PC-9 (cell line): Measurements from ENCODE around the gene ADAD1. TPM values are rescaled to one million over a fixed set of nuclear protein-coding genes. Genes with fewer than 3 reads are reported as not detected.

ENCODE experiments used
- BruUV-seq: library from RNA; stranded (reverse); fragments of 400-500 nt; replicated peaks from 2 replicates; lab custom pipeline; 2021; lab: Mats Ljungman, UMichigan
- CTCF ChIA-PET: fragments of 300-600 bp; sonication (Branson Sonifier 250); formaldehyde crosslinking; loops from one replicate; lab custom pipeline; 2022; ENCODE audit warnings: antibody characterized with exemption; lab: Charles Lee
- POLR2A ChIA-PET: fragments of 300-600 bp; sonication (Branson Sonifier 250); formaldehyde crosslinking; loops from one replicate; lab custom pipeline; 2022; ENCODE audit warnings: antibody characterized with exemption; ENCODE audit not compliant: unreplicated experiment; lab: Charles Lee
- DNase-seq, 2 experiments: peaks; one replicate each; pipeline versions ENCODE4 v3.0.0 to v3.0.0-alpha.2; 2015 to 2022; ENCODE audit warnings: mixed read lengths in 1 of 2
- H2AFZ ChIP-seq: fragments of 200-600 bp; sonication (generic); 2 replicates; pipeline ENCODE4 v1.8.1; 2017; ENCODE audit warnings: antibody characterized with exemption
- H3F3A ChIP-seq: fragments of 200-600 bp; sonication (generic); 2 replicates; pipeline ENCODE4 v1.8.1; 2017; ENCODE audit warnings: antibody characterized with exemption, mild to moderate bottlenecking, low read depth; ENCODE audit not compliant: insufficient read depth
- H3K27ac ChIP-seq: fragments of 200-600 bp; sonication (generic); 2 replicates; pipeline ENCODE4 v1.6.1; 2016; ENCODE audit warnings: mixed run types
- H3K27me3 ChIP-seq: fragments of 200-600 bp; sonication (generic); 2 replicates; pipeline ENCODE4 v1.6.1; 2016; ENCODE audit warnings: low read depth, mixed run types; ENCODE audit not compliant: insufficient read depth
- H3K36me3 ChIP-seq: fragments of 200-600 bp; sonication (generic); 2 replicates; pipeline ENCODE4 v1.6.1; 2016; ENCODE audit warnings: low read depth, mixed run types
- H3K4me1 ChIP-seq: fragments of 200-600 bp; sonication (generic); replicated peaks from 2 replicates; pipeline ENCODE4 v1.6.1; 2016; ENCODE audit warnings: mixed run types; ENCODE audit not compliant: insufficient read depth
- H3K4me2 ChIP-seq: fragments of 200-600 bp; sonication (generic); 2 replicates; pipeline ENCODE4 v1.6.1; 2017; ENCODE audit warnings: mixed run types
- H3K4me3 ChIP-seq: fragments of 200-600 bp; sonication (generic); 2 replicates; pipeline ENCODE4 v1.6.1; 2016; ENCODE audit warnings: mixed run types
- H3K79me2 ChIP-seq: fragments of 200-600 bp; sonication (generic); 2 replicates; pipeline ENCODE4 v1.6.1; 2017; ENCODE audit warnings: low read depth, mixed run types
- H3K9me2 ChIP-seq: fragments of 200-600 bp; sonication (generic); 2 replicates; pipeline ENCODE4 v1.8.1; 2017; ENCODE audit warnings: mild to moderate bottlenecking; ENCODE audit not compliant: insufficient read depth
- H3K9me3 ChIP-seq: fragments of 200-600 bp; sonication (generic); 2 replicates; pipeline ENCODE4 v1.8.1; 2016; ENCODE audit warnings: low read depth; ENCODE audit not compliant: insufficient read depth
- H4K20me1 ChIP-seq: fragments of 200-600 bp; sonication (generic); 2 replicates; pipeline ENCODE4 v1.8.1; 2017; ENCODE audit not compliant: insufficient read depth
- EZH2 ChIP-seq: fragments of 200-600 bp; sonication (generic); IDR thresholded peaks from 2 replicates; pipeline ENCODE4 v1.8.0; 2017; ENCODE audit warnings: antibody characterized with exemption, low read depth
- intact Hi-C: fragments of 100-400 bp; cut with micrococcal nuclease; formaldehyde crosslinking; loops from one replicate; pipeline ENCODE4 v1.10.0; 2022; ENCODE audit not compliant: unreplicated experiment
- total RNA-seq: library from RNA; stranded (reverse); gene quantifications from 2 replicates; pipeline ENCODE4 v1.2.3, GENCODE V29; 2021
- TF ChIP-seq, protein P1 (sequence below): fragments of 200-600 bp; sonication (generic); conservative IDR thresholded peaks from 2 replicates; pipeline ENCODE4 v1.6.1; 2017; ENCODE audit warnings: mixed run types, antibody characterized with exemption, mild to moderate bottlenecking, moderate library complexity

ADAD1 gene
- total RNA-seq, 1 experiment from 2014 or later = not detected

GRCh38 chr4:122334828-122335227 lies 44.0 kb upstream of the ADAD1 start:
- Histone ChIP-seq H3K9me2 (no peaks in the 10 kb centered on the region), H3K79me2 (no peaks in the 10 kb centered on the region), H3K4me3 (no peak overlapping the region), H2AFZ (no peak overlapping the region), H3K27me3 (no peaks in the 10 kb centered on the region), H3K4me1 (no peaks in the 10 kb centered on the region), H3K36me3 (peaks cover 22% of the 10 kb centered on the region), H4K20me1 (no peaks in the 10 kb centered on the region), H3K27ac (no peak overlapping the region), H3K9me3 (no peaks in the 10 kb centered on the region), H3K4me2 (no peak overlapping the region), H3F3A (peaks cover 3% of the 10 kb centered on the region; the same call in 1 of the 2 replicates)
- DNase-seq = no peak
- BruUV-seq = no TSS peak
- CTCF ChIA-PET = no interaction called here
- POLR2A ChIA-PET = no interaction called here
- no peak for TF ChIP-seq EZH2
- TF ChIP-seq, protein P1, sequence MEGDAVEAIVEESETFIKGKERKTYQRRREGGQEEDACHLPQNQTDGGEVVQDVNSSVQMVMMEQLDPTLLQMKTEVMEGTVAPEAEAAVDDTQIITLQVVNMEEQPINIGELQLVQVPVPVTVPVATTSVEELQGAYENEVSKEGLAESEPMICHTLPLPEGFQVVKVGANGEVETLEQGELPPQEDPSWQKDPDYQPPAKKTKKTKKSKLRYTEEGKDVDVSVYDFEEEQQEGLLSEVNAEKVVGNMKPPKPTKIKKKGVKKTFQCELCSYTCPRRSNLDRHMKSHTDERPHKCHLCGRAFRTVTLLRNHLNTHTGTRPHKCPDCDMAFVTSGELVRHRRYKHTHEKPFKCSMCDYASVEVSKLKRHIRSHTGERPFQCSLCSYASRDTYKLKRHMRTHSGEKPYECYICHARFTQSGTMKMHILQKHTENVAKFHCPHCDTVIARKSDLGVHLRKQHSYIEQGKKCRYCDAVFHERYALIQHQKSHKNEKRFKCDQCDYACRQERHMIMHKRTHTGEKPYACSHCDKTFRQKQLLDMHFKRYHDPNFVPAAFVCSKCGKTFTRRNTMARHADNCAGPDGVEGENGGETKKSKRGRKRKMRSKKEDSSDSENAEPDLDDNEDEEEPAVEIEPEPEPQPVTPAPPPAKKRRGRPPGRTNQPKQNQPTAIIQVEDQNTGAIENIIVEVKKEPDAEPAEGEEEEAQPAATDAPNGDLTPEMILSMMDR = no peak
- intact Hi-C loops = no loop called here

DNA sequence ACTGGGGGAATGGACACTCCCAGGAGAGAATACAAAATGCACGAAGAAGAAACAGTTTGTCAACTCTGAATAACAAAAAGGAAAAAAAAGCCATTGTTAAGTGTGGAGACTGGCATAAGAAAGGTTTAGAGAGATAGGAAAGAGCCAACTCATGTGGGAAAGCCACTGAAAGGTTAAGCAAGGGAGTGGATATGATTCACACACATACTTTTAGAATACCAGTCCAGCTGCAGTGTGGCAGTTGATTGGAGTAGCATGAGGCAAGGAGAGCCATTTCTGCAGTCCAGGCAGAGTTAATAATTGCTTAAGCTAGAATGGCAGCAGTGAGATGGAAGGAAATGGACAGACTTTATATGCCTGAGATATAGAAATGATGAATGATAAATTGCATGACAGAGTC lies 36.9 kb upstream of the ADAD1 start:
- Histone ChIP-seq H3K27me3 (no peaks in the 10 kb centered on the region), H2AFZ (no peak overlapping the region), H3K9me3 (no peaks in the 10 kb centered on the region), H3K4me2 (no peak overlapping the region), H3K79me2 (no peaks in the 10 kb centered on the region), H3K36me3 (no peaks in the 10 kb centered on the region; the same call in 1 of the 2 replicates), H4K20me1 (0 out of 2 replicates have a peak, but pooled peaks cover 3% of the 10 kb centered on the region), H3K4me1 (no peaks in the 10 kb centered on the region), H3K27ac (no peak overlapping the region), H3K4me3 (no peak overlapping the region), H3K9me2 (no peaks in the 10 kb centered on the region), H3F3A (no peaks in the 10 kb centered on the region)
- BruUV-seq = no TSS peak
- ChIA-PET POLR2A (no interaction called here), CTCF (no interaction called here)
- no peak for TF ChIP-seq EZH2
- TF ChIP-seq, protein P1 = no peak
- intact Hi-C loops = no loop called here
- DNase-seq = peak in 1 of 2 experiments; percentile 58

DNA sequence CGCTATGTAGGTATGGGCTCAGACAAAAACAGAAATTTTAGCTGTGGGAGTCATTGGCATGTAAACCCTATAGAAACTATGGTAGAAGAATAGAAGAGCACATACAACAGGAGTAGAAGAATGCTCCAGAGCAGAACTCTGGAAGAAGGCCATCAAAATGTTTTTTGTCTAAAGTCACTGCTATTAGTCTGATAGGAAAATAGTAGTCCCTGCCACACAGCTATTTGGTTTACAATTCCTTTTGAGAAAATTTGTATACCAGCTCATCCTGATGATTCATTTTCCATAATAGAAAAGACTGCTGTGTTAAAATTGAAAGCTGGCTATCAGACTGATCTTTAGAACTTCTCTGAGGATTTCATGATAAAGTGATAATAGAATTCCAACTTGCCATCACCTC lies 32.8 kb upstream of the ADAD1 start:
- Histone ChIP-seq H3K9me2 (no peaks in the 10 kb centered on the region; the same call in 1 of the 2 replicates), H3K79me2 (no peaks in the 10 kb centered on the region), H3K36me3 (peaks cover 22% of the 10 kb centered on the region; the same call in 1 of the 2 replicates), H3K4me3 (no peak overlapping the region), H3K4me2 (no peak overlapping the region), H3F3A (no peaks in the 10 kb centered on the region), H3K27ac (no peak overlapping the region), H2AFZ (no peak overlapping the region), H3K27me3 (no peaks in the 10 kb centered on the region), H3K4me1 (no peaks in the 10 kb centered on the region), H4K20me1 (0 out of 2 replicates have a peak, but pooled peaks cover 3% of the 10 kb centered on the region), H3K9me3 (no peaks in the 10 kb centered on the region)
- ChIA-PET CTCF (no interaction called here), POLR2A (no interaction called here)
- TF ChIP-seq EZH2 = no peak
- TF ChIP-seq, protein P1 = no peak
- intact Hi-C loops = no loop called here
- no peak for DNase-seq
- no TSS peak for BruUV-seq
